IMR-90 (cell line): ENCODE results near the gene ZCCHC14. TPM values are rescaled to one million over a fixed set of nuclear protein-coding genes. Genes with fewer than 3 reads are reported as not detected.

Experiments used
- ATAC-seq: fragments of 200-7000 bp; cut with Tn5 transposase; 2 replicates; pipeline ENCODE4 v1.9.1; 2020; ENCODE audit warnings: low read depth, mild to moderate bottlenecking, moderate library complexity
- BruUV-seq: library from RNA; stranded (reverse); fragments of 400-500 nt; replicated peaks from 2 replicates; lab custom pipeline; 2021; lab: Mats Ljungman, UMichigan
- CTCF ChIA-PET: fragments of 300-600 bp; formaldehyde crosslinking; extraction: SDS; loops from one replicate; lab custom pipeline; 2021; ENCODE audit warnings: antibody characterized with exemption; lab: Yijun Ruan, JAX
- POLR2A ChIA-PET: fragments of 300-600 bp; sonication (Branson Sonifier 250); formaldehyde crosslinking; loops from one replicate; lab custom pipeline; 2022; ENCODE audit warnings: antibody characterized with exemption; ENCODE audit not compliant: unreplicated experiment; lab: Charles Lee
- DNase-seq: peaks from one replicate; pipeline ENCODE4 v3.0.0; 2013
- H2AFZ ChIP-seq: replicated peaks from 2 replicates; pipeline ENCODE3; 2013; ENCODE audit warnings: low read length, mild to moderate bottlenecking; ENCODE audit not compliant: poor library complexity
- H2AK5ac ChIP-seq: 2 replicates; pipeline ENCODE4 v1.6.1; 2013; ENCODE audit warnings: low read depth, low read length, inconsistent platforms
- H2AK9ac ChIP-seq: replicated peaks from 2 replicates; pipeline ENCODE3; 2013; ENCODE audit warnings: mild to moderate bottlenecking, low read depth, low read length, moderate library complexity; ENCODE audit not compliant: poor library complexity
- H2BK120ac ChIP-seq: 2 replicates; pipeline ENCODE4 v1.6.1; 2013; ENCODE audit warnings: low read depth, low read length, inconsistent platforms
- H2BK15ac ChIP-seq: 3 replicates; pipeline ENCODE4 v1.6.1; 2013; ENCODE audit warnings: low read depth, low read length, inconsistent platforms
- H2BK20ac ChIP-seq: 2 replicates; pipeline ENCODE4 v1.6.1; 2013; ENCODE audit warnings: low read depth, mild to moderate bottlenecking, inconsistent platforms, low read length, moderate library complexity
- H2BK5ac ChIP-seq: 2 replicates; pipeline ENCODE4 v1.6.1; 2013; ENCODE audit warnings: mild to moderate bottlenecking, low read depth, low read length, inconsistent platforms; ENCODE audit not compliant: poor library complexity, severe bottlenecking
- H3K14ac ChIP-seq: replicated peaks from 2 replicates; pipeline ENCODE4 v1.6.1; 2013; ENCODE audit warnings: low read depth, low read length, inconsistent platforms
- H3K18ac ChIP-seq: 2 replicates; pipeline ENCODE4 v1.6.1; 2013; ENCODE audit warnings: low read depth, low read length, control low read depth
- H3K23ac ChIP-seq: 2 replicates; pipeline ENCODE4 v1.6.1; 2013; ENCODE audit warnings: low read depth, low read length, inconsistent platforms
- H3K27ac ChIP-seq: 2 replicates; pipeline ENCODE4 v1.5.1; 2013; ENCODE audit warnings: mild to moderate bottlenecking, control low read depth, low read length; ENCODE audit not compliant: insufficient read depth
- H3K27me3 ChIP-seq: 2 replicates; pipeline ENCODE4 v1.6.1; 2013; ENCODE audit warnings: low read length; ENCODE audit not compliant: control insufficient read depth, insufficient read depth
- H3K36me3 ChIP-seq: 2 replicates; pipeline ENCODE4 v1.6.1; 2013; ENCODE audit warnings: low read length, mixed read lengths; ENCODE audit not compliant: control insufficient read depth, insufficient read depth
- H3K4ac ChIP-seq: 2 replicates; pipeline ENCODE4 v1.6.1; 2013; ENCODE audit warnings: low read depth, low read length, inconsistent platforms
- H3K4me1 ChIP-seq: 2 replicates; pipeline ENCODE4 v1.6.1; 2013; ENCODE audit warnings: low read length, mixed read lengths; ENCODE audit not compliant: control insufficient read depth, insufficient read depth
- H3K4me2 ChIP-seq: 2 replicates; pipeline ENCODE4 v1.6.1; 2013; ENCODE audit warnings: low read depth, mild to moderate bottlenecking, control low read depth, low read length, moderate library complexity
- H3K4me3 ChIP-seq: 2 replicates; pipeline ENCODE4 v1.5.1; 2013; ENCODE audit warnings: low read depth, mild to moderate bottlenecking, control low read depth, low read length, moderate library complexity; ENCODE audit not compliant: insufficient read depth
- H3K56ac ChIP-seq: 2 replicates; pipeline ENCODE4 v1.6.1; 2013; ENCODE audit warnings: low read length, inconsistent platforms; ENCODE audit not compliant: insufficient read depth; ENCODE audit errors: extremely low read depth
- H3K79me1 ChIP-seq, 2 experiments: 2 replicates each; pipeline ENCODE4 v1.6.1; 2013; ENCODE audit warnings: low read length in 2 of 2, inconsistent platforms in 1 of 2, low read depth in 1 of 2
- H3K9ac ChIP-seq: 2 replicates; pipeline ENCODE4 v1.6.1; 2013; ENCODE audit warnings: low read depth, low read length, control low read depth
- H3K9me1 ChIP-seq: 2 replicates; pipeline ENCODE4 v1.6.1; 2013; ENCODE audit warnings: low read length, inconsistent platforms; ENCODE audit not compliant: insufficient read depth
- H3K9me3 ChIP-seq: 2 replicates; pipeline ENCODE4 v1.6.1; 2013; ENCODE audit warnings: low read length; ENCODE audit not compliant: control insufficient read depth, insufficient read depth
- H4K20me1 ChIP-seq: 2 replicates; pipeline ENCODE4 v1.6.1; 2013; ENCODE audit warnings: low read length, inconsistent platforms; ENCODE audit not compliant: insufficient read depth
- H4K5ac ChIP-seq: 2 replicates; pipeline ENCODE4 v1.6.1; 2013; ENCODE audit warnings: mild to moderate bottlenecking, low read depth, low read length, control low read depth
- H4K8ac ChIP-seq, 2 experiments: 2 replicates each; pipeline ENCODE4 v1.6.1; 2013; ENCODE audit warnings: low read depth in 2 of 2, low read length in 2 of 2, control low read depth in 1 of 2, inconsistent platforms in 1 of 2
- H4K91ac ChIP-seq: 2 replicates; pipeline ENCODE4 v1.6.1; 2013; ENCODE audit warnings: low read depth, low read length, inconsistent platforms; ENCODE audit not compliant: insufficient read depth
- FOS ChIP-seq: fragments of 150-350 bp; IDR thresholded peaks from 2 replicates; pipeline ENCODE4 v1.6.1; 2016; ENCODE audit warnings: low read depth, low read length
- MAFK ChIP-seq: IDR thresholded peaks from 2 replicates; pipeline ENCODE4 v1.6.1; 2012; ENCODE audit warnings: low read depth, low read length, improper control_type of control experiment
- MXI1 ChIP-seq: IDR thresholded peaks from 2 replicates; pipeline ENCODE4 v1.6.1; 2012; ENCODE audit warnings: low read depth, mild to moderate bottlenecking, low read length, moderate library complexity, borderline replicate concordance
- NFE2L2 ChIP-seq: fragments of 150-350 bp; IDR thresholded peaks from 2 replicates; pipeline ENCODE4 v1.6.1; 2016; ENCODE audit warnings: low read depth, mild to moderate bottlenecking, low read length
- POLR2A ChIP-seq: IDR thresholded peaks from 2 replicates; pipeline ENCODE4 v1.6.1; 2012; ENCODE audit warnings: mild to moderate bottlenecking, low read depth, low read length
- RAD21 ChIP-seq: IDR thresholded peaks from 2 replicates; pipeline ENCODE4 v1.6.1; 2012; ENCODE audit warnings: low read length, improper control_type of control experiment
- RCOR1 ChIP-seq: IDR thresholded peaks from 2 replicates; pipeline ENCODE4 v1.6.1; 2012; ENCODE audit warnings: mild to moderate bottlenecking, low read length, improper control_type of control experiment; ENCODE audit not compliant: insufficient replicate concordance
- SMC3 ChIP-seq: fragments of 150-350 bp; IDR thresholded peaks from 2 replicates; pipeline ENCODE4 v1.6.1; 2016; ENCODE audit warnings: low read depth, mild to moderate bottlenecking, antibody characterized with exemption, low read length, moderate library complexity
- WGBS, 2 experiments: methylation state at CpG; one replicate each; pipeline versions ENCODE4 v1.1.5 to v1.1.7; 2013; ENCODE audit warnings: missing lambda C conversion rate in 2 of 2; ENCODE audit not compliant: insufficient read length in 1 of 2; ENCODE audit errors: extremely low coverage in 2 of 2; 5-methylcytosine and 5-hydroxymethylcytosine counted together
- dilution Hi-C: fragments of 300-500 bp; cut with HindIII; formaldehyde crosslinking; loops from one replicate; pipeline ENCODE4 v1.14.3; 2018; ENCODE audit warnings: low sequenced_read_pairs; ENCODE audit not compliant: unreplicated experiment
- in situ Hi-C: fragments of 300-500 bp; cut with MboI; formaldehyde crosslinking; loops from 3 replicates; pipeline ENCODE4 v1.14.3; 2019; ENCODE audit warnings: low sequenced_read_pairs, inconsistent platforms, mixed read lengths
- intact Hi-C: fragments of 100-400 bp; cut with micrococcal nuclease; formaldehyde crosslinking; loops from 2 replicates; pipeline ENCODE4 v1.10.0; 2022
- polyA plus RNA-seq, 3 experiments: library from polyadenylated mRNA; depleted of rRNA; stranded (reverse); fragments of >200 nt; gene quantifications; 2 replicates each; pipeline ENCODE4 v1.2.3, GENCODE V29; 2012; ENCODE audit warnings: low replicate concordance in 1 of 3
- total RNA-seq: library from RNA; depleted of rRNA; stranded (reverse); fragments of >200 nt; gene quantifications from 2 replicates; pipeline ENCODE4 v1.2.3, GENCODE V29; 2012
- TF ChIP-seq, protein P1 (sequence below): fragments of 150-350 bp; IDR thresholded peaks from 2 replicates; pipeline ENCODE4 v1.6.1; 2017; ENCODE audit warnings: mild to moderate bottlenecking, antibody characterized with exemption, low read length, low read depth
- TF ChIP-seq, protein P2 (sequence below): conservative IDR thresholded peaks from 2 replicates; pipeline ENCODE4 v1.5.1; 2012; ENCODE audit warnings: mild to moderate bottlenecking, low read depth, low read length, improper control_type of control experiment

The ZCCHC14 gene
- total and polyA plus RNA-seq, 2 of the 4 experiments (the other 2 are of a cell fraction): 2.5 to 5.3 TPM

DNA sequence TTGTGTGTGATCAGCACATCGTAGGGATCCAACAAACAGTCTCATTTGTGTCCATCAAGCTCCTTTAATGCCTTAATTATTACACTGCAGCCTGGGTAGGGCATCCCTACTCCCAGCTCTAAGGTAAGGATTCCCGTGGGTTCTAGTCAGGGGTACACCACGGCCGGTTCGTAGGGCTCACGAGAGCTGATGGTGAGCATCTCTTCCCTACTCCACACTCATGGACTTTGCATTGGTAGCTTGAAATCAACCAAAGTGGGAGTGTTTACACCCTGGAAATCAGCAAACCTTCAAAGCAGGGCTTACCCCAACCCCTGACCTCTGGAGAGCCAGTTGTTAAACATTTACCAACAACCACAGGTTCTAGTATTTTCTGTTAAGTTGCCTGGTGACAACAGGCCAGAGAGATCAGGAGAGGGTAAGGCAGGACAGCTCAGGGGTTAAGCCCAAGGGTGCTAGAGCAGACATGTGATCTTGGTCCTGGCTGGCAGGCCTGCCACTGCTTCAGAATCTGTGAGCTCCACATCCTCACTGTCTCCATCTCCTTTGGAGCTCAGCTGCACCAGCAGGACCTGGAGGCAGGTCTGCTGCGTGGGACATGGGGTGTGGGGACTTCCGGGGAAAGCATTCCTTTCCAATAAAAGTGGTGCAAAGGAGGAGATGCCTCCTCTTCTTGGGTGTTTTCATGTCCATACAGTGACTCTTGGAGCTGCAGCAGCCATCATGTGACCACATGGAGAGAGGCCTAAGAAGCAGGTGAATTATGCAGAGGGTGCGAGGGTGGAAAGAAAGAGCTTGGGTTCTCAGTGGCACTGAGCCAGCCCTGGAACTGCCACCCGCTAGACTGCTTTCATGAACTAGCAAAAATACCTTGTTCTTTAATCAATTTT lies 36.1 kb upstream of the ZCCHC14 start:
- ATAC-seq: no peak
- ChIA-PET CTCF (no interaction called here), POLR2A (no interaction called here)
- Histone ChIP-seq H3K36me3 (no peaks in the 10 kb centered on the region), H2AK9ac (no peak overlapping the region), H2BK15ac (no peak overlapping the region), H3K23ac (no peak overlapping the region), H2BK120ac (no peak overlapping the region), H3K27ac (no peak overlapping the region), H2AK5ac (no peak overlapping the region), H3K9me1 (no peaks in the 10 kb centered on the region), H3K9me3 (peaks cover 19% of the 10 kb centered on the region), H3K79me1 (no peaks in the 10 kb centered on the region), H4K91ac (no peak overlapping the region), H4K5ac (no peak overlapping the region), H2AFZ (no peak overlapping the region), H3K18ac (no peak overlapping the region), H3K4me2 (no peak overlapping the region), H3K56ac (no peak overlapping the region), H2BK5ac (no peak overlapping the region), H3K9ac (no peak overlapping the region), H4K8ac (no peak overlapping the region), H3K14ac (no peak overlapping the region), H3K27me3 (peaks cover 20% of the 10 kb centered on the region), H2BK20ac (no peak overlapping the region), H3K4ac (no peak overlapping the region), H3K4me1 (no peaks in the 10 kb centered on the region), H4K20me1 (no peaks in the 10 kb centered on the region; the same call in 1 of the 2 replicates), H3K4me3 (no peak overlapping the region)
- intact Hi-C loops: no loop called here
- dilution Hi-C loops: no loop called here
- no peak for DNase-seq
- BruUV-seq: no TSS peak
- in situ Hi-C loops: no loop called here
- WGBS, 2 experiments: no CpG with 5 or more reads among the region's 10 CpGs
- TF ChIP-seq FOS: no peak
- no peak for TF ChIP-seq SMC3
- no peak for TF ChIP-seq POLR2A
- TF ChIP-seq NFE2L2: no peak
- TF ChIP-seq, protein P1, sequence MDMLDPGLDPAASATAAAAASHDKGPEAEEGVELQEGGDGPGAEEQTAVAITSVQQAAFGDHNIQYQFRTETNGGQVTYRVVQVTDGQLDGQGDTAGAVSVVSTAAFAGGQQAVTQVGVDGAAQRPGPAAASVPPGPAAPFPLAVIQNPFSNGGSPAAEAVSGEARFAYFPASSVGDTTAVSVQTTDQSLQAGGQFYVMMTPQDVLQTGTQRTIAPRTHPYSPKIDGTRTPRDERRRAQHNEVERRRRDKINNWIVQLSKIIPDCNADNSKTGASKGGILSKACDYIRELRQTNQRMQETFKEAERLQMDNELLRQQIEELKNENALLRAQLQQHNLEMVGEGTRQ: no peak
- no peak for TF ChIP-seq MXI1
- TF ChIP-seq, protein P2, sequence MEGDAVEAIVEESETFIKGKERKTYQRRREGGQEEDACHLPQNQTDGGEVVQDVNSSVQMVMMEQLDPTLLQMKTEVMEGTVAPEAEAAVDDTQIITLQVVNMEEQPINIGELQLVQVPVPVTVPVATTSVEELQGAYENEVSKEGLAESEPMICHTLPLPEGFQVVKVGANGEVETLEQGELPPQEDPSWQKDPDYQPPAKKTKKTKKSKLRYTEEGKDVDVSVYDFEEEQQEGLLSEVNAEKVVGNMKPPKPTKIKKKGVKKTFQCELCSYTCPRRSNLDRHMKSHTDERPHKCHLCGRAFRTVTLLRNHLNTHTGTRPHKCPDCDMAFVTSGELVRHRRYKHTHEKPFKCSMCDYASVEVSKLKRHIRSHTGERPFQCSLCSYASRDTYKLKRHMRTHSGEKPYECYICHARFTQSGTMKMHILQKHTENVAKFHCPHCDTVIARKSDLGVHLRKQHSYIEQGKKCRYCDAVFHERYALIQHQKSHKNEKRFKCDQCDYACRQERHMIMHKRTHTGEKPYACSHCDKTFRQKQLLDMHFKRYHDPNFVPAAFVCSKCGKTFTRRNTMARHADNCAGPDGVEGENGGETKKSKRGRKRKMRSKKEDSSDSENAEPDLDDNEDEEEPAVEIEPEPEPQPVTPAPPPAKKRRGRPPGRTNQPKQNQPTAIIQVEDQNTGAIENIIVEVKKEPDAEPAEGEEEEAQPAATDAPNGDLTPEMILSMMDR: no peak
- no peak for TF ChIP-seq MAFK
- no peak for TF ChIP-seq RAD21
- TF ChIP-seq RCOR1: no peak
